Stimulated activated CD4-positive, alpha-beta T cell treated with anti-CD3 and anti-CD28 coated beads, Interleukin-4, amount 100 ng/mL, for 1 hour (primary cell): ENCODE measurements around the gene LRP8.

Experiments used
- DNase-seq: peaks from one replicate; pipeline ENCODE4 v3.0.0-alpha.2; 2020

The LRP8 gene

DNA sequence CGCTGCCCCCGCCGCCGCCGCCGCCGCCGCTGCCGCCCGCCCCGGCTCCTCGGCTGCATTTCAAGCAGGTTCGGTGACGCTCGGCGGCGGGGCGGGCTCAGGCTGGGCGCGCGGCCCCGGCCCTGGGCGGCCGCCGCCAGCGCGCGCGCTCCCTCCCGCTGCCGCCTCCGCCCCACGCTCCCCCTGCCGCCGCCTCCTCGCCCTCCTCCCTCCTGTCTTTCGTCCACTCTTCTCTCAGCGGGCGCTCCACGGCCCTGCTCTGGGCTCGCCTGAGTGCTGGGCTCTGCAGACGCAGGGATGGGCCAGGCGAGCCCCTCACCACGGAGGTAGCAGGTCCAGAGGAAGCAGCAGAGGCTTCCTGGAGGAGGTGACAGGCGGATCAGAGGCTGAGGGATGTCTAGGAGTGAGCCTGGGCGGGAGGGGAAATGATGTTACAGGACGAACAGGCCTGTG, at the start of gene LRP8:
LRP8 (minus strand) TSS at position 62 of the 453 bp plus-strand sequence. CDS start 158 bp downstream, outside the sequence.
- peak; percentile 89 for DNase-seq

DNA sequence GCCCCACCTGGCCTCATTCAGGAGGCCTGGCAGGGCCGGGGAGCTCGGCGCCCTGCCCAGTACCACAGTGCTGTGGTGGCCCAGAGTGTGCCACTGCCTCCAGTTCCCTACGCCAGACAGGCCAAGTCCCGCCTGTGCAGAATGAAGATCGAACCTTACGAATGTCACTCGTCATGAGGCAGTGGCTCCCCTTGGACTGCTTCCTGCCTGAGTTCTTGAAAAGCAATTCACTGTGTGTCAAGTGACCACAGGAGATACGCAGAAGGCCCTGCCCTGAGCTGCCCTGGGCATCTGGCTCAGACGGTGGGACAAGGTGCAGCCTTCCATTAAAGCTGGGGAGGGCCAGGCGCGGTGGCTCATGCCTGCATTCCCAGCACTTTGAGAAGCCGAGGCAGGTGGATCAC, 49.6 kb upstream of the LRP8 start:
- DNase-seq: no peak

DNA sequence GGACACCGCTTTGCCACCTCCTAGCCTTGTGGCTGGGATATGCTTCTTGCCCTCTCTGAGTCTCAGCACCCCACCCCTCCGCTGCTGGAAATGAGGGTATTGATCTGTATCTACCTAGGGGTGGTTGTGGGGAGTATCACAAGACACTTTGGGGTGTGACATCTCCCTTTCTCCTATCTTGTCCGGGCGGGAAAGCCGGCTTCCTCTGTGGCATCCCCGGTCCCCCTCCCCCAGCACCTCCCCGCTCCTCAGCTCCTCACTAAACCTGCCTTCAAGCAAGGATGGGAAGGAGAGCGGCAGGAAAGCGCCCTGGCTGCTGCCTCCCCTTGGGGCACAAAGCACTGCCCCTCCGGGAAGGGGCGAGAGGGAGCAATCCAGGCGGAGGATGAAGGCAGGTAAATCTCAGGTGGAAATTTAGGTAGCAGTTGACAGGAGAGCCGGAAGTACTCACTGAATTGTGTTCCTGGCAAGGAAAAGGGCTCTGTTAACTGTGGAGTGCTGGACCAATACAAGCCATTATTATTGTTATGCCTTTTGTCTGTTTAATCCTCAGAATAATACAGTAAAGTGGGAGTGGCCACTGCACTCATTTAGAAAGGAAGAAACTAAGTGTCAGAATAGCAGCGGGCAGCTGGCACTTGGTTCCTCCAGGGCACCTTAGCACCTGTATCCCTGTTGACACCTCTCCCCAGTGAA, 49.0 kb upstream of the LRP8 start:
- DNase-seq: no peak

DNA sequence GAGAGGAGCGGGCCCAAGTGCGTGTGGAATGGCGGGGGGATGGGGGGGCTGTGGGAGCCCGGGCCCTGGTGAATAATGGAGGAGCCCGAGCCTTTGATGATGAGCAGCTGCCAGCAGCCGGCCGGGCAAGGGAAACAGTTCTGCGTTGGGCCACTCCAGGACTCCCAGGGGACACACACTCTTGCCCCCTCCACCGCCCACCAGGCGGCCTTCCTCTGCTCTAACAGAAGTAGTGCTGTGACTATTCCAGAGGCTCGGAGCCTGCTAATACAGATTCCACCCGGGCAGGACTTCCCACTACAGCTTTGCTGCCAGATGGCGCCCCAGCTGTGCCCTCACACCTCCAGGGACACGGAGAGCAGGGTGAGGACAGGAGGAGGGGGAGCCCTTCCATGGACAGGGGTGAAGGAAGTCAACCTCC, 48.2 kb upstream of the LRP8 start:
- DNase-seq: no peak

DNA sequence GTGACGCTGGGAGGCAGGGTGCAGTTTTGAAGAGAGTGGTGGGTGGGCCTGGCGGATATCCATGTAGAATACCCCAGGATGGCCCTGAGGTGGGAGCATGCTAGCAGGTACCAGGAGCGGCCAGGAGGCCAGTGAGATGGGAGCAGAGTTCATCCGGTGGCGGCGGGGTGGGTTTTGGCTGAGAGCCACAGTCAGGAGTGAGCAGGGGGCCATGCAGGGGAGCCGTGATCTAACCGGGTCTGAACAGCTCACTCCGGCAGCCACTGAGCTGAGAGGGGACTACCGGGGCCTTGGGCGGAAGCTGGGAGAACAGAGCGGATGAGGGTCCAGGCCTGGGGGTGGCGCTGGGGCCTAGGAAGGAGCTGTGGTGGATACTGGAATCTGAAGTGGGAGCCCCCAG, 47.6 kb upstream of the LRP8 start:
- DNase-seq: no peak

DNA sequence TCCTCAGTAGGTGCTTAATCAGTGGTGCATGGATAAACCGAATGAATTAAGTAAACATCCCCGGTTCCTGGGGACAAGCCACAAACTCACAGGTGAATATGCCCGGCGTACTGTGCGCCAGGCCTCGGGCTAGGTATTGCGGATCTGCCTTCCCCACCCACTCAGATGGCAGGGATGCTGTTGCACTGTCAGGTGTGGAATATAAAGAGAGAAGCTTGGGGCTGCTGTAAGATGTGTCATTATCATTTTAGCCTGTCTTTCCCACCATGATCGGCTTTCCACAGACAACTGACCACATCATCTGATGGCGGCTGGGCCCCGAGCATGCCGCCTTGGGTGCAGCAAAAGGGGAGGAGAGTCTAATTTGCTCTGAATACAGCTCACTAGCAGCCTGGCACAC, 45.4 kb upstream of the LRP8 start:
- no peak for DNase-seq

DNA sequence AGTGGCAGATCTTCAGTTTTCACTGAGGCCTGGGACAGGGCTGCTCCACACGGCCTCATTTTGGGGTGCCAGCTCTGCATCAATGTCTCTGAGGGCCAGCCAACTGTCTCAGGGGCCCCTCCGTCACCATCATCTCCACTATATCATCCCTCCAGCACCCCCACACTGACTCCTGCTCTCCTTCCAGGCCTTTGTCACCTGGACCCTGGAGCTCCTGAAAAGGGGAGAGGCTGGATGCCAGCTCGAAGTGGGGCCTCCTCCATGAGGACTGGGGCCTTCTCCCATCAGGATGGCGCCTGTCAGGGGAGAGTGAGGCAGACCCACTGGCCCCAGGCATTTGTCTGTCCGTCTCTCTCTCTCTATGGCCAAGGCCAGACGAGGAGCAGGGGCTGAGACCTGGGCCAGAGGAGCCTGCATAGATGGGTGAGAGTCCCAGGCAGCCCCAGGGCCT, 44.7 kb upstream of the LRP8 start:
- no peak for DNase-seq

DNA sequence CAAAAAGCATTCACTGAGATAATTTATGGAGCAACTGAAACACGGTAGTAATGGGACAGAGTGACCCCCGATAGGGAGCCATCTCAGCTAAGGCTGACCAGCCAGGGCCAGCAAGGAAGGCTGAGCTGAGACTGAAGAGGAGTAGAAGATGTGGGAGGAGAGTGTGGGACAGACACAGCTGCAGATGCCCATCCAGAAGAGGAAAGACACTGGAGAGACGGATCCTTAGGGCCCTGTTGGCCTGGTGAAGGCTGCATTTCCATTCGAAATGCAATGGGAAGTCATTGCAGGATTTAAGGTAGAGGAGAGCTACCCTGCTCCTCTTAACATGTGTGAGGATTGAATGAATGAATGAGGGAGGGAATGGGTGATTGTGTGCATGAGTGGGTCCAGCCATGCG, 44.0 kb upstream of the LRP8 start:
- no peak for DNase-seq

DNA sequence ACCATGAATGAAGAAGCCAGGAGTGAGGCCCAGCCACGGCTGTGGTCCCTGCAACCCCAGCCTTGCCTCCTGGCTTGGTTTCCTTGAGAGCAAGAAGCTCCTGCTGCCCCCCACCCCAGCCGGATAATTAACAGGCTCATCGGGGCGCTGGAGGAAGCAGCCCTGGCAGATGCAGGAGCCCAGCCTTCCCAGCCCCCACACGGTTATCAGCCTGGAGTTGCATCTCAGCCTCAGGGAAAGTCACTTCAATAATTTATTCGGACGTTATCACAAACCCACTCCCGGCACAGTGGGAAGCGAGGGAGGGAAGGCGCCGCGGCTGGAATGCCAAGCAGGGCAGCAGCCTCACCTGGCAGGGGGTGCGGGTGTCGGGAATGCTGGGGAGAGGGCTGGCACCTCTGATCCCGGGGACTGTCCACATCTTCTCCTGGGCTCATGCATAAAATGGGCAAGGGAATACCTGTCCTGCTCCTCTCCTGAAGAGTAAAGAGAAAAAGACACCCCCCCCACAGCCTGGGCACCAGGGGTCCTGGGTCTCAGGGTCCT, 43.3 kb upstream of the LRP8 start:
- no peak for DNase-seq

DNA sequence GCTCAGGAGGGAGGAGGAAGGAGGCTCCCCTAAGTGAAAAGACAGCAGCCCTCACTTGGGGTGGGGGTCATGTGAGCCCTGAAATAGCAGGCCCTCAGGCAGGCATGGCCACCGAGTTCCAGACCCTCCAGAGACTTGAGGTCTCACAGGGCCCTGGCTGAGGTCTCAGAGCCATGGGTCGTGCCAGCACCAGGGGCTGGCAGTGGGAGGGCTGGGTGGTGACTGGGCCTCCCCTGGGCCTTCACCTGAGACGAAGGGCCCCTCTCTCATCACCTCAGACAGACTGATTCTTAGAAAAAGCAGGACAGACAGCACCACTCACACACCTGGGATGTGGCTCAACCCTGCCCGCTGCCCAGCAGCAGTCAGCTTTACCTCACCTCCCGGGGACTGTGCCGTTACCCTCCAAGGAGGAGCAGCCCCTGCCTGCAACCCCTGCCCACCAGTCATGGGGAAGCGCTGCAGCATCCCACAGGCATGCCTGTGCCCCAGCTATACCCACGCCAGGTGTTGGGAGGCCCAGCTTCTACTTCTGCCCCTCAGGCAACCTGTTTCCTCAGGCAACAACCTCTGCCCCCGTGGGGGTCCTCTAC, 42.6 kb upstream of the LRP8 start:
- DNase-seq: no peak

DNA sequence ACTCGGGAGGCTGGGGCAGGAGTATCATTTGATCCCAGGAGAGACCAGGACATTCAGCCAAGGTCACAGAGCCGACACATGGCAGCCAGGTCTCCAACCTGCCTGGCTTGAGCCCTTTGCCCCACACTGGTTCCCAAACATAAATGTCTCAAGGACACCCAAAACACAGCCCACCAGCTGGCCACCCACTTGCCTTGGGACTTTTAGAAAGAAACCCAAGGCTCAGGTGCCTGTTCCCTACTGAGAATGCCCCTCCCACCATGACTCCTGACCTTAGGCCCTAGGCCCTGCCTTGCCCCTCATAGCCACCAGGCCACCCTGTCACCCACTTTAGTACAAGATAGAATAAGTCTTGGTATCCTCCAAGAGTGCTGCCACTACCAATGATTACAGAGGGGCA, 41.9 kb upstream of the LRP8 start:
- DNase-seq: no peak

DNA sequence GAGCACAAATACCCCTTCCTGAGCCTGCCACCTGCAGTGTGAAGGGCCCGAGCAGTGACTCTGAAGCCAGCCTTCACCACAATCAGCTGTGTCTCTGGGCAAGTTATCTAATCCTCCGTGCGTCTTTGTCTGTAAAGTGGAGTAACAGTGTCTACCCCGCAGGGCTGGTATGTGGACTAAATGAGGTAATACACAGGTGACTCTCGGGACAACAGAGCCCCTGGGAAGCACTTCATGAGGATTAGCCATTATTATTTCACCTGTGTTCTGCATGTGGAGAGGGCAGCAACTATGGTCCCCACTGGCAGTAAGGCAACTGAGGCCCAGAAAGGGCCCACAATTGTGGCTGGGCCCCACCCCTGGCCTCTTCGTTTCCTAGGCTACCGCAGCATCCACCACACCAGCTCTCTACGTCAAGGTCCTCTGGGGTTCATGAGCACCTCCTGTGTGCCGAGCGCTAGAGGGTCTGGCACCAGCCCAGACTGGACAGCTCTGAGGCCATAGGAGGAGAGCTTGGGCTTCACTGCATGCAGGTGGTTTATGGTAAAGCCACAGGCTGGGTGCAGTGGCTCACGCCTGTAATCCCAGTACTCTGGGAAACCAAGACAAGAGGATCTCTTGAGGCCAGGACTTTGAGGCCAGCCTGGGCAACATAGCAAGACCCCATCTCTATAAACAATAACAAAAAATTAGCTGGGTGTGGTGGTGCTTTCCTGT, 41.3 kb upstream of the LRP8 start:
- no peak for DNase-seq

DNA sequence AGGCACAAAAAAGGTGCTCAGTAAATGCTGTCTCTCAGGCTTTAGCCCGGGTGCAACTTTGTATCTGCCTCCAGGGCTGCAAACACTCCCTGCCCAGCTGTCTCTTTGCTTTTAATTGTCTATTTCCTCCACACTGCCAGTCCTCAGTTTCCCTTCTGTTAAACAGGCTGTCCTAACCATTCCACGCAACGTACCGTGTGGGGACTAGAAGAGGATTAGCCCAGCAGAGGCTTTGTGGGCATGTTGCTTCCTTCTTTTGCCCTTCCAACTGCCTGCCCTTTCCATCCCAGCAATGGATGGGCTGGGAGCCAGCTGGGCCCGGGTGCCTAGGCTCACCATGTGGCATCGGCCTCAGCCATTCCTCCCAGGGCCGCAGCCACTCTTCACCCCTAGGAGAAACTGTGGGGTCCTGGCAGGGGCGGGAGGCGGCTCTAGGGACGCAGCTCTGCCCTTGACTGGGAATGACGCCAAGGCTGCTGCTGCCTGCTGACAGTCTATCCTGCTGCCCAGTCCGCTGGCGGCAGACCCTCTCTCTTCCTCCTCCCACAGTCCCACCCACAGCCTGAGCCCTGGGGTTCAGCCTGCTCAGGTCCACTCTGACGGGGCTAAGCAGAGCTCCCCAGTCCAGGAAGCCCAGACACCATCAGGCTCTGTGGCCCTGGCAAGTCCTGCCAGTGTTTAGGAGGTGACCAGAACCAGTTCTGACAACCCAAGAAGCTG, 40.6 kb upstream of the LRP8 start:
- no peak for DNase-seq

DNA sequence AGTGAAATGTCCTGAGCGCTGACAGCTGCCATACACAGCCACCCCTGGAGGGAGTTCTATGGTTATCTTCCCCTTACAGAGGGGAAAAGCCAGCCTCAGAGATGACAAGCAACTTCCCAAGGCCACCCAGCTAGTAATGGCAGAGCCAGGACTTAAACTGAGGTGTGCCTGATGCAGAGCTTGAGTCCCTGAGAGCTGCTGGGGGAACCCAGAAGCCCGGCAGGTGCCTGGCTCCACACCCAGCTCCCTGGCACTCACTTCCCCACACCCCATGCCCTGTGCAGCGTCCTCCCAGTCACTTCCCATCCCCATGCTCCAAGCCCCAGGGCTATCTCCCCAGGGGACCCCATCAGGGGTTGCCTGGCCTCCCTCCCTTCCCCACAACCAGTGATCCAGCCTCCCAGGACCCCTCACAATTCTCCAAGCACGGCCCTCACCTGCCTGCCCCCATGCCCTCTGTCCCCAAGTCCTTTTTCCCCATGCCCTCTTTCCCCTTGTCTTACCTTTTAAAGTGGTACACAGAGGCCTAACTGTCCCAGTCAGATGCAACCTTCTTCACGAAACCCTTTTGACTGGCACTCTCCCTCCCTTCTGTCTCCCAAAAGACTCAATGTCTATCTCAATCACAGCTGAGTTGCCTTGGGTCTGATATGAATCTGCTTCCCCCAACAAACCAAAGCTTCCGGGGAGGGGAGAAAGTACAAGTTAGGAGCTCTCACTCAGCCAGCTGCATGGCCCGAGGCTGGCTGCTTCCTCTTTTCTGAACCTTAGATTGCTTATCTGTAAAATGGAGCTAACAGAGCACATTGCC, 39.8 kb upstream of the LRP8 start:
- no peak for DNase-seq

DNA sequence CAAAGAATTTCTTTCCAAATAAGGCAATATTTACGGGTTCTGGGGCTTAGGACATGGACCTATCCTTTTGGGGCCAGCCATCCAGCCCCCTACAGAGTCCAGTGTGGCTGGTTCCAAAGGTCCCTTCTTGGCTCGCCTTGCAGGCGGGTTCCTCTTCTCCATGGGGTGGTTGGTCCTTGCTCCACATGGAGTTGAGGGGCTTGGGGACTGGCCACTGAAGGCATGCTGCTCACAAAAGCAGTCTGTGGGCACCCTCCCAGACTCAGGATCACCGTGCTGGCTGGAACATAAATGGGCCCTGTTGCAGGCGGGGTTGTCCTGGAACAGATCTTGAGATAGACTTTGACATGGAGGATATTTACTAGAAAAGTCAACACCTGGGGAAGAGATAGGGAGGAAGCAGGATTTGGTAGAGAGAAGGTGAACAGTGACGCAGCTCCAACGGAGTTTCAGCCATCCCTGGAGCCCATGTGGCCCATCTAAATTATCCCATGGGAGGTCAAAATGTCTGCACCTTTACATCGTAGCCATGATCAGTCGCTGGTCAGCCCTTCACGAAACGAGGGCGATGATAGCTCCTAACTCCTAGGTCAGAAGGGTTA, 39.1 kb upstream of the LRP8 start:
- DNase-seq: no peak

DNA sequence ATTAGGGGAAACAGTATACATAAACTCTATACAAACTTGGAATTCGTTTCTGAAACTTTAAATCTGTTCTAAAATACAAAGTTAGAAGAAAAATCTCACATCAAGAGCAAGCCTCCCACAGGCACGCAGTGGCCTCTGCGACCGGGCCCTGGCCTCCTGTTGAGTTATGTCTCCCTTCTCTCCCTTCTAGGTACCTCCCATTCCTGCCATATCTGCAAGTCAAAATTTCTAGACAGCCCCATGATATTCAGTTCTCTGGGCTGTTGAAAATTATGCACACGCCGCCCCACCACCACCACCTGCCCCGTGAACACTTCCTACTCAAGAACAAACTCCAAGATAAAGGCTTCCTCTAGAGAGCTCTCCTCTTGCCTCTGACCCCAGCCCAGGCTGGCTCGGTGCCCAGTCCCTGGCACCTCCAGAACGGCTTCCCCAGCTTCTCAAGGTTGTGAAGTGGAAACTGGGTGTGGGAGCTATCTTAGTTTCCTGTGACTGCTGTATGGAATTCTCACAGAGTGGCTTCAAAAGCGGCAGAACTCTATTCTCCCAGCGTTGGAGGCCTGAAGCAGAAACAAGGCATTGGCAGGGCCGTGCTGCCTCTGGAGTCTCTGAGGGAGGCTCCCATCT, 37.7 kb upstream of the LRP8 start:
- DNase-seq: no peak

DNA sequence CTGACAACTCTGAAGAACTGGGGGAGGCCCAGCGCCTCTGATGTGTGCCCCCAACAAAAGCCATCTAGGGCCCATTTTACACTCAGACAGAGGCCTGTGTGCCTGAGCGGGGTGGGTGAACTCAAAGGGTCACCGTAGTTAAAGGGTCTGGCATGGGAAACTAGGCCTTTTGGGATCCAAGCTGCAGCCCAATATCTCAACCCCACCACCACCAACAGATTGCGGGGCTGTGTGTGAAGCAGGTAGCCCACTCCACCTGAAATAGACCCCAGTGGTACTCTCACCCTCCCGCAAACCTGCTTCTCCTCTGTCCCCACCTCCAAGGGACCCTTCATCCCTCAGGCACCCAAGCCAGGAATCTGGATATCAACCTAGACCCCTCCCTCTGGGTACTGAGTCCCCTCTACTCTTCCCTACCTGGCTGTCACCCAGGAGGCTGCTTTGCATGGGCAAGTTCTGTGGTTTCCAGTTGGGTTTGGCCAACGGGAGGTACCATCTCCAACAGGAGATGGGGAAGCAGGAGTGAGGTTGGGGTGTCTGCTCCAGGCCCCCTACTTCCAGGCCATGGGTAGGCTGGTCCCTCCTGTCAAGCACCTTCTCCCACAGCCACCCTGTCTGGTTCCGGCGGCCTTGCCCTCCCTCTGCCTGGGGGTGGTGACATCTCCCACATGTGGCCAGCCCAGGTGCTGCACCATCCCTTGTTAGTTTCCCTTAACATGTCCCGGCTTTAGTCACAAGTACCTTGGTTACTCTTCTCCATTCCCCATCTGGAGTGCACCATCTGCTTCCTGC, 35.2 kb upstream of the LRP8 start:
- no peak for DNase-seq

DNA sequence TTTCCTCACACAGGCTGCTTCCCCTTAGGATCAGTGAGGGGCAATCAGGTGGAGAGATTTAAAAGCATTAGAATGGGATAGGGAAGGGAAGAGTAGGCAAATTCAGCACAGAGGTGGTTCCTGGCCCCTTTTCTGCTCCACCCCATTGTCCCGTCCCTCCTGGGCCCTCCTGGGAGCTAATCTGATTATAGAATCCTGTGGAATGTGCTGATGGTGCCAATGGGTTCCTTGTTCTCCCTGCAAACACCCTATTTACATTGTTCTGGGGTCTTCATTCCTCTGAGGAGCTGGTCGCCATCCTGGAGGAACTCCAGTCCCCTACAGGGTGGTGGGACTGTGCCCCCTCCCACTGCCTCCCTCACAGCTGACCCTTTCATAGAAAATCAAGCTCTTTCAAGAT, 34.4 kb upstream of the LRP8 start:
- no peak for DNase-seq

DNA sequence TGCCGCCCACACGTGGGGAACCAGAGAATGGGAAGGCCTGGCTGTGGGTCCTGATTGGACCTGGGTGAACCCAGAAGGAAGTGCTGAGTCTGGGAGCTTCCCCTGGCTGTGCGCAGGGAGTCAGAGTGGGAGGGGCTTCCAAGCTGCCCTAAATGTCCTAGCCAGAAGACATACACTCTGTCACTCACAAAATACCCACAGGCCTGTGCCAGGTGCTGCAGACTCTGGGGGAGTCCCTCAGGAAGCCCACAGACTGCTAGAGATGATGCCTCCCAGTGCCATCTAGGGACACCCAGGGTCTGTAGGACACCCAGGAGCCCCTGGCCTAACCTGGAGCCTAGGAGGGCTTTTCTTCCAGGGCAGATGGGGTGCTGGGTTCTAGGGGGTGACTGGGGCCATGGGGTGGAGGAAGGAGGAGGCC, 33.7 kb upstream of the LRP8 start:
- DNase-seq: no peak

DNA sequence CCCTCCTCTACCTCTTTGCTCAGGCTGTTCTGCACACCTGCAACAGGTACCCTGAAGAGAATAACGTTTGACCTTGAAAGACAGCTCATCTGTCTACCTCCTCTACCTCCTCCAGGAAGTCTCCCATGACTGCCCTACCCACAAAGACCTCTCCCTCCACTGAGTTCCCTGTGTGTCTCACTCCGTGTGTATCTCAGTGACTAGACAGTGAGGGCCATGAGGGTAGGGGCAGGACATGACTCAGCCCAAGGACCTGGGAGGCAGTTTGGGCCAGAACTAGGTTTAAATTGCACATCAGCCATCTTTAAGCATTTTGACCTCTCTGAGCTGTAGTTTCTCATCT, 32.0 kb upstream of the LRP8 start:
- DNase-seq: no peak
